Measurements from ENCODE around the gene APOBEC3C.
"Not testable (repeated sequence)": the region's sequence is repeated elsewhere in the genome, so short reads cannot be mapped to it uniquely, and the experiment has no call there.

DNA sequence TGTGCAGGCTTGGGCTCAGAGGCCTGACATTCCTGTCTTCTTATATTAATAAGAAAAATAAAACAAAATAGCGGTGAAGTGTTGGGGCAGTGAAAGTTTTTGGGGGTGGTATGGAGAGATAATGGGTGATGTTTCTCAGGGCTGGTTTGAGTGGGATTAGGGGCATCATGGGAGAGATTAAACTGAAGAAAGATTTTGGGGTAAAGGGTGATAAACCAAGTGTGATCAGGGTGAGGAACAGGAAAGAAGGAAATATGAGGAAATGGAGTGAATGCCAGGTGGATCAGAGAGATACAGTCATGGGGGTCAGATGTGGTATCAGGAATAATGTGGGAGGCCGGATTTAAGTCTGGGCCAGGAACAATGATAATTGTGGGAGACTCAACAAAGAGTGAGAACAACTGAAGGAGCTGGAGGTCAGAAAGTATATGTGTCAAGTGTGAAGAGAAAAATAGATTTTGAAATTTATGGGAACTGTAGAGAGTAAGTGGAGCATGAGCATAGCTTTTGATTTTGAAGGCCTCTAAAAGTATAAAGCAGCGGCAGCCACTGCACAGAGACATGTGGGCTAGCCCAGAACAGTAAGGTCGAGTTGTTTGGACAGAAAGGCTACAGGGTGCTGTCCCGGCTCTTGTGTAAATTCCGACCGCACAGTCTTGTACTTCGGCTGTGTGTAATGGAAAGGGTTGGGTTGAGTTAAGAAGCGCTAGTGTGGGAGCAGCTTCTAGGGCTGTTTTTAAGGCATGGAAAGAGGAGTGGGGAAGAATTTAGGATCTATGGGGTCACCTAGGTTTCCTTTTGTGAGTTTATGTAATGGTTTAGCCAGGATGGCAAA is 52.6 kb downstream of the APOBEC3C start:
- TF ChIP-seq, protein P1, sequence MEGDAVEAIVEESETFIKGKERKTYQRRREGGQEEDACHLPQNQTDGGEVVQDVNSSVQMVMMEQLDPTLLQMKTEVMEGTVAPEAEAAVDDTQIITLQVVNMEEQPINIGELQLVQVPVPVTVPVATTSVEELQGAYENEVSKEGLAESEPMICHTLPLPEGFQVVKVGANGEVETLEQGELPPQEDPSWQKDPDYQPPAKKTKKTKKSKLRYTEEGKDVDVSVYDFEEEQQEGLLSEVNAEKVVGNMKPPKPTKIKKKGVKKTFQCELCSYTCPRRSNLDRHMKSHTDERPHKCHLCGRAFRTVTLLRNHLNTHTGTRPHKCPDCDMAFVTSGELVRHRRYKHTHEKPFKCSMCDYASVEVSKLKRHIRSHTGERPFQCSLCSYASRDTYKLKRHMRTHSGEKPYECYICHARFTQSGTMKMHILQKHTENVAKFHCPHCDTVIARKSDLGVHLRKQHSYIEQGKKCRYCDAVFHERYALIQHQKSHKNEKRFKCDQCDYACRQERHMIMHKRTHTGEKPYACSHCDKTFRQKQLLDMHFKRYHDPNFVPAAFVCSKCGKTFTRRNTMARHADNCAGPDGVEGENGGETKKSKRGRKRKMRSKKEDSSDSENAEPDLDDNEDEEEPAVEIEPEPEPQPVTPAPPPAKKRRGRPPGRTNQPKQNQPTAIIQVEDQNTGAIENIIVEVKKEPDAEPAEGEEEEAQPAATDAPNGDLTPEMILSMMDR (IDR thresholded peaks at IDR 0.05; ENCODE audit: poor library complexity, severe bottlenecking), result not testable (repeated sequence)
- TF ChIP-seq EZH2 (IDR thresholded peaks at IDR 0.05; ENCODE audit: borderline replicate concordance, insufficient read depth, low read length, poor library complexity, severe bottlenecking); RAD21 (conservative IDR thresholded peaks at IDR 0.05); EP300 (conservative IDR thresholded peaks at IDR 0.05; ENCODE audit: poor library complexity, severe bottlenecking); MXI1 (conservative IDR thresholded peaks at IDR 0.05; ENCODE audit: poor library complexity, severe bottlenecking): not testable (repeated sequence)
- TF ChIP-seq, protein P2, sequence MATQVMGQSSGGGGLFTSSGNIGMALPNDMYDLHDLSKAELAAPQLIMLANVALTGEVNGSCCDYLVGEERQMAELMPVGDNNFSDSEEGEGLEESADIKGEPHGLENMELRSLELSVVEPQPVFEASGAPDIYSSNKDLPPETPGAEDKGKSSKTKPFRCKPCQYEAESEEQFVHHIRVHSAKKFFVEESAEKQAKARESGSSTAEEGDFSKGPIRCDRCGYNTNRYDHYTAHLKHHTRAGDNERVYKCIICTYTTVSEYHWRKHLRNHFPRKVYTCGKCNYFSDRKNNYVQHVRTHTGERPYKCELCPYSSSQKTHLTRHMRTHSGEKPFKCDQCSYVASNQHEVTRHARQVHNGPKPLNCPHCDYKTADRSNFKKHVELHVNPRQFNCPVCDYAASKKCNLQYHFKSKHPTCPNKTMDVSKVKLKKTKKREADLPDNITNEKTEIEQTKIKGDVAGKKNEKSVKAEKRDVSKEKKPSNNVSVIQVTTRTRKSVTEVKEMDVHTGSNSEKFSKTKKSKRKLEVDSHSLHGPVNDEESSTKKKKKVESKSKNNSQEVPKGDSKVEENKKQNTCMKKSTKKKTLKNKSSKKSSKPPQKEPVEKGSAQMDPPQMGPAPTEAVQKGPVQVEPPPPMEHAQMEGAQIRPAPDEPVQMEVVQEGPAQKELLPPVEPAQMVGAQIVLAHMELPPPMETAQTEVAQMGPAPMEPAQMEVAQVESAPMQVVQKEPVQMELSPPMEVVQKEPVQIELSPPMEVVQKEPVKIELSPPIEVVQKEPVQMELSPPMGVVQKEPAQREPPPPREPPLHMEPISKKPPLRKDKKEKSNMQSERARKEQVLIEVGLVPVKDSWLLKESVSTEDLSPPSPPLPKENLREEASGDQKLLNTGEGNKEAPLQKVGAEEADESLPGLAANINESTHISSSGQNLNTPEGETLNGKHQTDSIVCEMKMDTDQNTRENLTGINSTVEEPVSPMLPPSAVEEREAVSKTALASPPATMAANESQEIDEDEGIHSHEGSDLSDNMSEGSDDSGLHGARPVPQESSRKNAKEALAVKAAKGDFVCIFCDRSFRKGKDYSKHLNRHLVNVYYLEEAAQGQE (IDR thresholded peaks at IDR 0.05; ENCODE audit: borderline replicate concordance), result not testable (repeated sequence)

Data from neural cell (in vitro differentiated cells).